HG03135 (cell line): ENCODE results near the gene FAAP100.

Source experiments
- ATAC-seq: cut with Tn5 transposase; IDR thresholded peaks from one replicate; pipeline ENCODE4 v1.9.1; 2021; ENCODE audit warnings: mild to moderate bottlenecking, moderate library complexity; ENCODE audit not compliant: unreplicated experiment

Gene FAAP100

GRCh38 chr17:81576621-81577277, 24.6 kb upstream of the FAAP100 start:
- no peak for ATAC-seq

DNA sequence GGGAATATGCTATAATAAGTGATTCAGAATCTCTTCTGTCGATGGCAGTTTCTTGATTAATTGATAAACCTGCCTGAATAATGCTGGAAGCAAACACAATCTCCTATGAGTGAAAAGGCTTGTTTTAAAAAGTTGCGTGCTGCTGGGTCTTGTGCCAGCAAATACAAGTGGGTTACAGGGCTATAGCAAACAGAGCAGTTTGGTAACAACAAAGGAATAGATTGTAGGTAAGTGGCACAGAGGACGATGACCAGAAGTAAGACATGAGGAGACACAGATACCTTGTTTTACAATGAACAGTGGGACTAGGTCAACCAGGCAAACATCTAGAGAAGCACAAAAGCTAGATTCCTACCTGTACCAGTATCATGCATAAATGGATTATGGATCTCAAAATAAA, 23.7 kb upstream of the FAAP100 start:
- no peak for ATAC-seq

DNA sequence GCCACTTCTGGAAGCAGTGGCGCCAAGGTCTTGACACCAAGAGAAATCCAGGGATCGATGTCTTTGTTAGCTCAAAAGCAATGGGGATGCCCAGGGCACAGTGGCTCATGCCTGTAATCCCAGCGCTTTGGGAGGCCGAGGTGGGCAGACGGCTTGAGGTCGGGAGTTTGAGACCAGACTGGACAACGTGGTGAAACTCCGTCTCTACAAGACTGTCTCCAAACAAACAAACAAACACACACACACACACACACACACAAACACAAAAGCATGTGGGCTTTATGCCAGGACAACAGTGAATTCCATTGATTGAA, 22.4 kb upstream of the FAAP100 start:
- no peak for ATAC-seq

- no peak for ATAC-seq
Measured at GRCh38 chr17:81573794-81574642, 21.9 kb upstream of the FAAP100 start.

DNA sequence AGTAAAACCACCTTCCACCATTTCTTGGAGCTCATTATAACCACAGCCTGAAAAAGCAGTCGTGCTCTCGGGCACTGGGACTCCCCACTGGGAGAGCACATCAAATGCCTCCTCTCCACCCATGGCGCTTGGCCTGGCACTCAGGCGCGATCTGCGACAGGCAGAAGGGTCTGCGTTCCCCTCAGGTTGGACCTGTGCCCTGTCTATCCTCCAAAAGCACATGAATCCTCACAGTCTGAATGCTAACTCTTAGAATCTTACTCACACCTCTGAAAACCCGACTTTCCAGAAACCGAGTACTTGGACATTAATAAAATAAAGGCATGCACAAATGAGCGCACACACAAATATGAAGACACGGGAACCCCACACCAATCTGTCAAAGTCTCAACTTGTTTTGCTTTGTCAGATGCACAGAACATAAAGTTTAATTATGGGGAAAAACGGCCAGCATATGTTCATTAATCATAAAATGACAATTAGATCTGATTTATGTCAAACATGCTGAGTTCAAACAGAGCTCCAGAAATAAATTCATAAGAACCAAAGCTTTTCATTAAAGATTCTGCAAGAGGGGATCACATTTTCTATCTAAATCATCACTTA, 20.5 kb upstream of the FAAP100 start:
- no peak for ATAC-seq

GRCh38 chr17:81570964-81571363, 18.8 kb upstream of the FAAP100 start:
- ATAC-seq, result no peak

- ATAC-seq, result no peak
Measured at GRCh38 chr17:81569986-81570514, 17.9 kb upstream of the FAAP100 start.

DNA sequence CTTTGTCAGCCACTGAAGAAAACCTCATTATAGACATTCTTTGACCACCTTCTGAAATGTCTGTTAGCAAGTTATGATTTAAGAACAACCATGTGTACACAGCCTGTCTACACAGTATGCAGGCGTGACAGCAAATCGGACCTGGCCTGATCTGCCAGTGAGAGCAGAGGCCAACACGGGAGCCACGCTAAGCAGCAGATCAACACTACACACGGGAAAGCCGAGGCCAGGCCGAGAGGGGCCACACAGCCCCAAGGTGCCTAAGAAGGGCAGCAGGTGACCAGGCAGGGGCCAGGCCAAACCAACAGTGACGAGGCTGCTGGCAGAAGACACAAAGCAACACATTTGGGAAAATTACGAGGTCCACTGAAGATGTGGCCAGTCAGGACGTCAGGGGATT, 16.3 kb upstream of the FAAP100 start:
- ATAC-seq, result no peak

DNA sequence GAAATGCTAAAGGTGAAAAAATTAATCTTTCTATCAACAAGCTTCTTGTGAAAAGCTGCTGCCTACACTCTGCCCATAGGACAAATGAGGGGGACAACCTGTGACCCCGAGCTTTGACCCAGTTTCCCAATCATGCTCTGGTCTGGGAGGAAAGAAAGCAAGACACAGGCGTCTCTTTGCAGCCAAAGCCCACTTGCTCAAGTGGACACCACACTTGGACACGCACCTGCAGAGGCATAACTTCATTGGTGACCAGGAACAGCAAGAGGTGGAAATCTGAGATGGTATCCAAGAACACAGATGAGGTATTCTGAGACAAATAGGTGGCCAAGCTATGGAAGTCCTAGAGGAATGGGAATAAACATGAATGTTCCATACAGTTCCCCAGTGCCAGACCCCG, 15.0 kb upstream of the FAAP100 start:
- ATAC-seq, result no peak

GRCh38 chr17:81566461-81567126, 14.4 kb upstream of the FAAP100 start:
- ATAC-seq, result no peak

GRCh38 chr17:81565231-81565630, 13.1 kb upstream of the FAAP100 start:
- ATAC-seq, result no peak

DNA sequence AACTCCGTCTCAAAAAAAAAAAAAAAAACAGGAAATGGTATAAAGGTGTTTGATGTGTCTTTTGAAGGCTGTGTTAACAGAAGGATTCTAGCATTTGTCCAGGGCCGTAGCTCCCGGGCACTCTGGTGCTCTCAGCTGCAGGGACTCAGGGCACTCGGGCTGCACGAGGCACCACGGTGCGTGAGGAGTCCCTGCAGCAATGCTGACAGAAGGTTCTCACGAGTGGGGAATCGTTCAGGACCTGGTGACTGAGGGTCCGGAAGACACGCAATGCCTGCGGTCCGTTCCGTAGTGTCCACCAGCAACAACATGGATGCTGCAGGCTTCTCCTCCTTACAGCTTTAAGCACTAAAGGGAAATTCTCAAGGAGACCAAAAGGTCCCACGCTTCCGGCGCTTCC, 12.6 kb upstream of the FAAP100 start:
- ATAC-seq, result no peak

GRCh38 chr17:81563861-81564586, 11.9 kb upstream of the FAAP100 start:
- ATAC-seq, result no peak

DNA sequence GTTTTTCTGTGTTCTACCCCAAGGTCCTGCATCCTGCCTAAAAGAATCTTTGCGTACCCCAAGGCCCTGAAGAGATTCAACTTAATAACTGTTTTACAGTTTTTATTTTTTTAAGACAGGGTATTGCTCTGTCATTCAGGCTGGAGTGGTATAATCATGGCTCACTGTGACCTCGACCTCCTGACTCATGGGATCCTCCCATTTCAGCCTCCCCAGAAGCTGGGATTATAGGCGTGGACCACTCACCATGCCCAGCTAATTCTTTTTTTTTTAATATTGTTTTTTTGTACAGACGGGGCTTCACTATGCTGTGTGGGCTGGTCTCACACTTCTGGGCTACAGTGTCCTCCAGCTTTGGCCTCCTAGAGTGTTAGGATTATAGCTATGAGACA, 9.3 kb upstream of the FAAP100 start:
- ATAC-seq, result no peak

DNA sequence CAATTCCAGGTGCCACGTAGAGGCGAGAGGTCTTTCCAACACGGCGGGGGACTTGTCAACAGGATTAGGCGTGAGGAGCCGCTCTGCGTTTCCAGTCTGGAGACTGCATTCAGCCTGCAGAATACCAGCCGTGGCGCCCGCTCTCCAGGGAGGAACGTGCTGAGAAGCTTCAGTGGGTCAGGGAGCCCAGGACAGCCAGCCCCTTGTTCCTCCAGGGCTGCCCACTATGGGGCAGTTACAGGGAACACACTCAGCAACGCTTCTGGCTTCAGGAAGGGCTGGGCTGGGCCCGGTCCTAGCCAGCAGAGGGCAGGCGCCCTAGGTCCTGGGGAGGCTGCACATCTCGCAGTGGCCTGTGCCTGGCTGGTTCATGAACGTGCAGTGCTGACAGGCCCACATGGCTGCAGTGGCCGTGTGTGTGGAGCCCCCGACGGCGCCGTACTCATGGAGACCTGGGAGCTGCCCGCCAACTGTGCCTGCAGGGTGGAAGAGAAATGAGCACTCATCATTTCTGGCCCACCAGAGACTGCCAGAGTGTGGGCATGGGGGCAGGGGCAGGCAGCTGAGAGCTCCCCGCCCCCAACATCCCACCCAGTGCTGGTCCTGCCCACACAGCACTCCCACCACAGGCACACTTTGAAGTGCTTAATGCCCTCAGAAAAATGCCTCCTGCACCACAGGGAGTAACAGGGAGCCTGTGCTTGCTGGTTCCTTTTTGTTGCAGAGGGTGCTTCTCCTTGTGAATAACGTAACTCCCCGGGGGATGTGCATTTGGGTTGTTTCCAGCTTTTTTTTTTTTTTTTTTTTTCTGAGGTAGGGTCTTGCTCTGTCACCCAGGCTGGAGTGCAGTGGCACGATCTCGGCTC, 7.0 kb upstream of the FAAP100 start:
- ATAC-seq, result no peak

GRCh38 chr17:81558115-81558468, 5.9 kb upstream of the FAAP100 start:
- ATAC-seq, result no peak

GRCh38 chr17:81557276-81558114, 5.3 kb upstream of the FAAP100 start:
- ATAC-seq, result no peak

DNA sequence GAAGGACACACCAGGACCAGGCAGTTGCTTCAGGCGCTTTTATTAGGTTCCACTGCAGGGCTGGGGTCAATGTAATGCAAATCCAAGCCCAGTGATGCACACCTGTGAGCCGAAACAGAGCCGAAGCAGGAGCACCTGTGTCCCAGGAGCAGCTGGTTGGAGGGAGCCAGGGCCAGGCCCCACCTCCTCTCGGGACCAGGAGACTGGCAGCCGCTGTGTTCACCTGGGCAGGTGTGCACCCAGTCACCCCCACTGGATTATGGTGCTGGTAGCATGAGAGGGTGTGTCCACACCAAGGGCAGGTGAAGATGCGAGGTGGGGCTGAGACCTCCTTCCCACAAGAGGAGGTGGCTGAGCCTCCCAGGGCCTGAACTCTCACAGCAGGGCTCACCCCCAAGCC, 4.7 kb upstream of the FAAP100 start:
- no peak for ATAC-seq

DNA sequence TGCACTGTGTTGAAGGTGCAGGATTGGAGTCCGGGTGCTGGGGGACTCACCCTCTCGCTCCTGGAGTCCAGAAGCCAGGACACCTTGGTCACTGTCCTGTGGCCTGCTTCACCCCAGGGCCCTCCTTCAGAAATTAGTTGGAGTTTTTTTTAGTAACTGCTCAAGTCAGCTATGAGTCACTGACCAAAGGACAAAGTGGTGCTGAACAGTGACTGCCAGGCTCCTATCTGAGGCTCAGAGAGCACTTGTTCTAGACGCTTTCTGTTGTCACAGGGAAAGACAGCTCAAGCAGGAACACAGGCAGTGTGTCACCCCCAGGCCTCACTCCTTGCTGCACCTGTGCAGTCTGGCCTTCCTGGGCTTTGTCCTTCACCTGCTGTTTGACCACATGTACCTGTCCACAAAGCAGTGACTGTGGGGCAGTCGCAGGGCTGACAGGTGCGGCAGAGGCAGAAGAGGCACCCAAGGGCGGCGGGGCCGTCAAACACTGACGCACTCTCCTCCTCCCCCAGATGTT, 4.1 kb upstream of the FAAP100 start:
- no peak for ATAC-seq
